Stimulated activated CD4-positive, alpha-beta T cell treated with anti-CD3 and anti-CD28 coated beads, Interleukin-1b, Interleukin-23, amount 100 ng/mL, for 4 hours (primary cell): ENCODE measurements around the gene MCRS1.
"Not testable (repeated sequence)": the region's sequence is repeated elsewhere in the genome, so short reads cannot be mapped to it uniquely, and the experiment has no call there.

Source experiments
- DNase-seq, 2 donors: peaks; one replicate each; pipeline ENCODE4 v3.0.0-alpha.2; 2020; ENCODE audit warnings: low read depth in 2 of 2

The MCRS1 gene

GRCh38 chr12:49540229-49541139 is 27.5 kb downstream of the MCRS1 start:
- no peak for DNase-seq

- DNase-seq = no peak
Observed at GRCh38 chr12:49539406-49540228, 28.3 kb downstream of the MCRS1 start.

- peak; percentile 72 to 78 for DNase-seq
Observed at GRCh38 chr12:49538510-49539403, 29.2 kb downstream of the MCRS1 start, which contains the start of gene KCNH3. TSS of gene KCNH3 (plus strand) at chr12:49539030. CDS start at chr12:49539417, 387 bp downstream.

- DNase-seq = peak; percentile 29 to 35
Observed at GRCh38 chr12:49537752-49538509, 30.0 kb downstream of the MCRS1 start.

GRCh38 chr12:49537231-49537751 is 30.7 kb downstream of the MCRS1 start:
- no peak for DNase-seq

- DNase-seq = no peak
Observed at GRCh38 chr12:49536526-49537071, 31.3 kb downstream of the MCRS1 start.

- DNase-seq = no peak
Observed at GRCh38 chr12:49535921-49536525, 31.9 kb downstream of the MCRS1 start.

- no peak for DNase-seq
Observed at GRCh38 chr12:49534731-49535278, 33.1 kb downstream of the MCRS1 start.

- DNase-seq = not testable (repeated sequence)
Observed at GRCh38 chr12:49534122-49534521, 33.8 kb downstream of the MCRS1 start.

GRCh38 chr12:49533331-49533730 is 34.6 kb downstream of the MCRS1 start:
- DNase-seq = no peak

- DNase-seq = no peak
Observed at GRCh38 chr12:49531745-49532144, 36.2 kb downstream of the MCRS1 start.

GRCh38 chr12:49529414-49529813 is 38.5 kb downstream of the MCRS1 start:
- no peak for DNase-seq

- no peak for DNase-seq
Observed at GRCh38 chr12:49527361-49528130, 40.4 kb downstream of the MCRS1 start.

GRCh38 chr12:49525942-49526341 is 42.0 kb downstream of the MCRS1 start:
- DNase-seq = no peak

GRCh38 chr12:49524660-49525324 is 43.1 kb downstream of the MCRS1 start:
- DNase-seq = no peak

GRCh38 chr12:49521389-49521788 is 46.6 kb downstream of the MCRS1 start:
- no peak for DNase-seq

GRCh38 chr12:49519574-49519936 is 48.4 kb downstream of the MCRS1 start:
- DNase-seq = no peak

GRCh38 chr12:49518914-49519573 is 48.9 kb downstream of the MCRS1 start:
- DNase-seq = no peak
